Calu3 (cell line): ENCODE data around the gene USP3. TPM values are rescaled to one million over a fixed set of nuclear protein-coding genes. Genes with fewer than 3 reads are reported as not detected.

Experiments
- BruUV-seq: library from RNA; stranded (reverse); fragments of 400-500 nt; replicated peaks from 2 replicates; lab custom pipeline; 2021; lab: Mats Ljungman, UMichigan
- CTCF ChIA-PET: fragments of 300-600 bp; sonication (Branson Sonifier 250); formaldehyde crosslinking; loops from one replicate; lab custom pipeline; 2022; ENCODE audit warnings: antibody characterized with exemption; lab: Charles Lee
- DNase-seq: peaks from one replicate; pipeline ENCODE4 v3.0.0; 2022
- H3K27ac Mint-ChIP-seq: one replicate; pipeline ENCODE4 v1.8.0; 2022; ENCODE audit warnings: mixed read lengths; ENCODE audit not compliant: unreplicated experiment
- H3K27me3 Mint-ChIP-seq: one replicate; pipeline ENCODE4 v1.8.0; 2022; ENCODE audit warnings: mixed read lengths; ENCODE audit not compliant: unreplicated experiment
- H3K36me3 Mint-ChIP-seq: one replicate; pipeline ENCODE4 v1.8.0; 2022; ENCODE audit warnings: mild to moderate bottlenecking, moderate library complexity, mixed read lengths; ENCODE audit not compliant: insufficient read depth, unreplicated experiment
- H3K4me1 Mint-ChIP-seq: one replicate; pipeline ENCODE4 v1.8.0; 2022; ENCODE audit warnings: mild to moderate bottlenecking, low read depth, mixed read lengths; ENCODE audit not compliant: unreplicated experiment
- H3K4me3 Mint-ChIP-seq: one replicate; pipeline ENCODE4 v1.8.0; 2022; ENCODE audit warnings: mild to moderate bottlenecking, low read depth, moderate library complexity, mixed read lengths; ENCODE audit not compliant: unreplicated experiment
- H3K9me3 Mint-ChIP-seq: one replicate; pipeline ENCODE4 v1.8.0; 2022; ENCODE audit warnings: low read depth, mixed read lengths; ENCODE audit not compliant: unreplicated experiment
- intact Hi-C: fragments of 100-400 bp; cut with micrococcal nuclease; formaldehyde crosslinking; loops from one replicate; pipeline ENCODE4 v1.10.0; 2022; ENCODE audit not compliant: unreplicated experiment
- total RNA-seq: library from RNA; stranded (reverse); gene quantifications from 2 replicates; pipeline ENCODE4 v1.2.3, GENCODE V29; 2022
- TF ChIP-seq, protein P1 (sequence below): fragments of 200-600 bp; IDR thresholded peaks from one replicate; pipeline ENCODE4 v1.8.0; 2022; ENCODE audit warnings: antibody characterized with exemption; ENCODE audit not compliant: unreplicated experiment

USP3 gene
- total RNA-seq, 1 experiment from 2014 or later: 80.8 TPM

DNA sequence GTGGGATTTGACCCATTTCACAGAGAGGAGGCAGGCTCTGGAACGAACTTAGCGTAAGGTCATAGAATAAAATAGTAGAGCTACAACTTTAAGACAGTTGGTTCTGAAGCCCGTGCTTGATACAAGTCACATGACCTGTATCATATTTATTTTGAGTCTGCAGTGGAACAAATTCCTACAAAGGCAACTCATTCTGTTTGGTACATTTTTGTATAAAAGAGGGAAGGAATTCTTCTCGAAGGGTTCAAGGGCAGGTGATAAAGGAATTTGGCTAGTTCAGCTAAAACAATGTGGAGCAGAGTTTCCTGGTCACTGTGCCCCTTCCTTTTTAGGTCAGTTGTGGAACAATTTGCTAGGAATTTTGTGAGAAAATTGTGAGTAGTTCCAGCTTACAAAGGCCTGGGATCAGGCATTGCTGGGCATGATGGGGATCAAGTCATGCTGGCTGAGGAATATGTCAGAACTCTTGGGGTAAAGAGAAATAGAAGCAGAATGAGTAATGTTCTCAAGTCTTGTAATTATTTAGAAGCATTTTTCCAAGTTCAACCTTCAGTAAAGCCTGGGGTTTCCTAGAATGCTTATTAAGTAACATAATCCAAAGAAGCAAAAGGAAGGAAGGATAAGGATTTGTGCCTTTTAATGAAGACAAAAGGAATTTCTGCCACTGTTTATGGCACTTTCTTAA is 19.1 kb downstream of the USP3 start:
- CTCF ChIA-PET: interaction anchor here (0.6 to 1.6 kb wide), 4 partner anchors 16 to 693 kb away, joined by 3 read pairs; no protein-coding TSS in a partner anchor
- Mint-ChIP-seq H3K36me3 (peaks cover 6% of the 10 kb centered on the region), H3K4me3 (no peak overlapping the region), H3K4me1 (peaks cover 53% of the 10 kb centered on the region), H3K27me3 (no peaks in the 10 kb centered on the region), H3K27ac (peak overlapping the region; percentile 7), H3K9me3 (no peaks in the 10 kb centered on the region)
- DNase-seq: no peak
- no TSS peak for BruUV-seq
- TF ChIP-seq, protein P1, sequence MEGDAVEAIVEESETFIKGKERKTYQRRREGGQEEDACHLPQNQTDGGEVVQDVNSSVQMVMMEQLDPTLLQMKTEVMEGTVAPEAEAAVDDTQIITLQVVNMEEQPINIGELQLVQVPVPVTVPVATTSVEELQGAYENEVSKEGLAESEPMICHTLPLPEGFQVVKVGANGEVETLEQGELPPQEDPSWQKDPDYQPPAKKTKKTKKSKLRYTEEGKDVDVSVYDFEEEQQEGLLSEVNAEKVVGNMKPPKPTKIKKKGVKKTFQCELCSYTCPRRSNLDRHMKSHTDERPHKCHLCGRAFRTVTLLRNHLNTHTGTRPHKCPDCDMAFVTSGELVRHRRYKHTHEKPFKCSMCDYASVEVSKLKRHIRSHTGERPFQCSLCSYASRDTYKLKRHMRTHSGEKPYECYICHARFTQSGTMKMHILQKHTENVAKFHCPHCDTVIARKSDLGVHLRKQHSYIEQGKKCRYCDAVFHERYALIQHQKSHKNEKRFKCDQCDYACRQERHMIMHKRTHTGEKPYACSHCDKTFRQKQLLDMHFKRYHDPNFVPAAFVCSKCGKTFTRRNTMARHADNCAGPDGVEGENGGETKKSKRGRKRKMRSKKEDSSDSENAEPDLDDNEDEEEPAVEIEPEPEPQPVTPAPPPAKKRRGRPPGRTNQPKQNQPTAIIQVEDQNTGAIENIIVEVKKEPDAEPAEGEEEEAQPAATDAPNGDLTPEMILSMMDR: no peak
- intact Hi-C loops: no loop called here

- intact Hi-C loops: no loop called here
- no peak overlapping the region for H3K4me3 Mint-ChIP-seq
- peaks cover 43% of the 10 kb centered on the region for H3K4me1 Mint-ChIP-seq
- no peak for DNase-seq
- no peak overlapping the region for H3K27ac Mint-ChIP-seq
- no peaks in the 10 kb centered on the region for H3K9me3 Mint-ChIP-seq
- H3K27me3 Mint-ChIP-seq: no peaks in the 10 kb centered on the region
- CTCF ChIA-PET: no interaction called here
- TF ChIP-seq, protein P1: no peak
- H3K36me3 Mint-ChIP-seq: peaks cover 8% of the 10 kb centered on the region
- BruUV-seq: no TSS peak
These were observed 20.1 kb downstream of the USP3 start for GRCh38 chr15:63524316-63525015.

- Mint-ChIP-seq H3K27ac (no peak overlapping the region), H3K36me3 (peaks cover 16% of the 10 kb centered on the region), H3K27me3 (no peaks in the 10 kb centered on the region), H3K4me3 (no peak overlapping the region), H3K9me3 (no peaks in the 10 kb centered on the region), H3K4me1 (peaks cover 42% of the 10 kb centered on the region)
- intact Hi-C loops: no loop called here
- TF ChIP-seq, protein P1: no peak
- CTCF ChIA-PET: no interaction called here
- no TSS peak for BruUV-seq
- no peak for DNase-seq
These were observed 22.0 kb downstream of the USP3 start for GRCh38 chr15:63526401-63526800.

DNA sequence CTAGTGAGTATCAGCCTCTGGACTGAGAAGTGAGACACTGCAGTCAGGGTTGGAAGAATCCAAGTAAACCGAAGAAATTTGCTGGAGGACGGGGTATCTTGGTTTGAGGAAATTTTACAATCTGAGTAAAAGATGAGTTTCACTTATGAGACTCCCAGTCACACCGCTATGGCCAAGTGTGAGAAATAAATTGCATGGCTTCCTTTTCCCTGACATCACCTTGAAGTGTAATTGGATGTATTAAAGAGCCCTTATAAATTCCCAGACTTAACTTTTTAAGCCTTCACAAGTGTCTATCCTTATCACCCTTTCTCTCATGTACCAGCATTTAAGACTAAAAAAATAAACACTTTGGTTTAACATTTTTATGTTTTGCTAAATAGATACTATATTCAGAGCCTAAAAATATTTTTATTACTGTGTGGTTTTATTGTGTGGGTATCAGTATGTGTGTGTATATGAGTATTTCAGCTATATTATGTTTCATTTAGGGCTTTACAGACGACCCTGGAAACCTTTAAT is 23.8 kb downstream of the USP3 start:
- TF ChIP-seq, protein P1: no peak

More for the DNA sequence above, 23.8 kb downstream of the USP3 start:
- Mint-ChIP-seq H3K9me3 (no peaks in the 10 kb centered on the region), H3K27ac (no peak overlapping the region), H3K36me3 (peaks cover 13% of the 10 kb centered on the region), H3K4me1 (peaks cover 40% of the 10 kb centered on the region), H3K27me3 (no peaks in the 10 kb centered on the region), H3K4me3 (no peak overlapping the region)
- DNase-seq: no peak
- CTCF ChIA-PET: no interaction called here
- intact Hi-C loops: no loop called here
- no TSS peak for BruUV-seq
